Stimulated activated CD4-positive, alpha-beta T cell treated with anti-CD3 and anti-CD28 coated beads, TNF-alpha, amount 100 ng/mL, for 48 hours (primary cell): ENCODE results near the gene SORL1.

Source experiments
- DNase-seq, 3 donors: peaks; one replicate each; pipeline ENCODE4 v3.0.0-alpha.2; 2020; ENCODE audit warnings: low read depth in 3 of 3

SORL1 gene

DNA sequence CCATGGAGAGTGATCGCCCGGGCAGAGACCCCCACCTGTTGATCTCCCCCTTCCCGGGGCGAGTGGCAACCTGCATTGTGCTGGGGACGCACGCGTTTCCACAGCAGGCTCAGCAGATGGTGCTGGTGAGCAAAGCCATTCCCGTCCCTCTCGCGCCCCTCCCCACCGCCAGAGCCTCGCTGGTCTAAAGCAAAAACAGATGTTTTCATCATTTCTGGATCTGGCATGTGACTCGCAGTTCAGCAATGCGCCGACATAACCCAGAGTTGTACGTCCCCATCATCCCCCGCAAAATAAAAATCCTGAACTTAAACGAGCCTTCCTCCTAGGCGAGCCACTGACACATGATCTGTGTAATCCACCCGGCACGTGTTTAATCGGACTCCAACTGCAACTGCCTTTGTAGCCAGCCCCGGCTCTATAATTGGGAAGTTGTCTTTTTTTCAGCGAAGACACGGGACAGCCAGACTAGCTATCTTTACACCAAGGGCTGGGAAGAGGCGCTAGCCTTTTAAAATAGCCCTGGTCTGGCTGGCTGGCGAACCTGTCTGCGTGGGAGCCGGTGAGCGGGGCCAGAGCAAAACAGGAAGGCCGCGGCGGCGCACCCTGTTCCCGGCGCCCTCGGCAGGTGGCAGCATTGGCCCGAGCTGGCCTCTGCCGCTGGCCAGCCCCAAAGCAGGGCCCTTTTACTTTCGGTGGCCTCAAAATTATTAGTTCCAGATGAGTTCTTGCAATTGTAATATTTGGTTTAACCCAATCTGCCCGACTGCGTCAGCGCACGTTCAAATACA is 203.6 kb downstream of the SORL1 start:
- peak; percentile 50 to 64 (median 57) for DNase-seq

DNA sequence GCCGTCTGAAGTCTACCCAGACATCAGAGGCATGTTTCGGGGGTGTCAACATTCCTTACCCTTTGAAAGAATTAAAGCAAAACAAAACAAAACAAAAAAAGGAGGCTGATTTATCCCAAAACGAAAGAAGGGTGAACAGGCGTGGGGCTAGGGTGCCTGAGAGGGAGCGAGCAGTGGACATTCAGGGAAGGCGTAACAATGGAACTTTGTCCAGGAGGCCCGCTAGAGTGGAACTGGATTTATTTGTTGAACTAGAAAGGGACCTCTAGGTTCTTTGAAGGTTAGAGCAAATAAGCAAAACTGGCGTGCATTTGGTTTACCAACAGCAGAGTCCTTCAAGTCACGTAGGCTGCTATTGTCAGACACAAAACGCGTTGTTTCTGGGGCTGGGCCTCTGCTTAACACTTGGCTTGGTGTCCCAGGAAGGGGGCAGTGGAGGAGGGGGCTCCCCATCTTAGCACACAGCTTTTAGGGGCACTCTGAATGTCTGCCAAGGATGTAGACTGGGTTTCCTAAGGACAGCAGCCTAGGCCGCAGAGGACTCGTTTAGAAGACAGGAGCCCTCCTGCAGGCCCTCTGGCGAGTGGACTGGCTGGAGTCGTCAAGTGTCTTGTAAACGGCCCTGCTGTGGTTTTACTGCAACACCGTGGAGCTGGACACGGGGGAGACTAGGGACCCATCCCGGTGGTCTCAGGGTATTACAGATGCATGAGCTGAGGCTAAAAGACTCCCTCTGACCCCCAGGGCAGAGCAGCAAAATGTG is 204.4 kb downstream of the SORL1 start:
- DNase-seq: no peak

DNA sequence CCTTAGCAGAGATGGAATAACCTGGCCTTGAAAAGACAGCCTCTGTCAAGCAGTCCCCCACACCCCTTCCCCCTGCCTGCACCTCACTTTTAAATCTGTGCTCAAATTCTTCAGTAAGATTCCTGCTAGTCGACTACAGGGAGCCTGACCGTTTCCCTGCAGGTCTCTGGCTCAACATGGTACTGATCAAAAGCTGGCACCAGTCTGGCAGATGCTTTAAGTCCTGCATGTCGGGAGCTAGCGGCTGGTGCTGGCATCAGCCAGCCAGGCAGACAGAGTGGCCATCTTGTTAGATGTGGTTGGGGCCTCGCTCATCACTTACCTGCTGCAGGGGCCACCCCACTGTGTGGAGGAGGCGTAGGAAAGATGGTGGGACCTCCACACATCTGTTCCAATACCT is 205.0 kb downstream of the SORL1 start:
- DNase-seq: no peak

DNA sequence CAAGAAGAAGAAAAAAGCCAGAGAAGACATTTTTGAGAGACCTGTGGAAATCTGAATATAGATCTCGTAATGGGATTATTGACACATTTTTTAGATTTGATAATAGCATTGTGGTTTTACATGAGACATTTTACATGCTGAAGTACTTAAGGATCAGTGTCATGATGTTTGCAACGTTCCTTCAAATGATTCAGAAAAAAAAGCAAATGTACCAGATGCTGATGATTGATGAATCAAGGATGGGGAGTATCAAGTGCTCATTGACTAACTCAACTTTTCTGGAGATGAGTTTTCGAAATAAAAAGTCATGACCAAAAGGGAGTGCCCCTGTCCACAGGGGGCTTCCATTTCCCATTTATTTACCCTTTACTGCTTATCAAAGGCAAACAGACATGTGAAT is 207.7 kb downstream of the SORL1 start:
- DNase-seq: no peak

DNA sequence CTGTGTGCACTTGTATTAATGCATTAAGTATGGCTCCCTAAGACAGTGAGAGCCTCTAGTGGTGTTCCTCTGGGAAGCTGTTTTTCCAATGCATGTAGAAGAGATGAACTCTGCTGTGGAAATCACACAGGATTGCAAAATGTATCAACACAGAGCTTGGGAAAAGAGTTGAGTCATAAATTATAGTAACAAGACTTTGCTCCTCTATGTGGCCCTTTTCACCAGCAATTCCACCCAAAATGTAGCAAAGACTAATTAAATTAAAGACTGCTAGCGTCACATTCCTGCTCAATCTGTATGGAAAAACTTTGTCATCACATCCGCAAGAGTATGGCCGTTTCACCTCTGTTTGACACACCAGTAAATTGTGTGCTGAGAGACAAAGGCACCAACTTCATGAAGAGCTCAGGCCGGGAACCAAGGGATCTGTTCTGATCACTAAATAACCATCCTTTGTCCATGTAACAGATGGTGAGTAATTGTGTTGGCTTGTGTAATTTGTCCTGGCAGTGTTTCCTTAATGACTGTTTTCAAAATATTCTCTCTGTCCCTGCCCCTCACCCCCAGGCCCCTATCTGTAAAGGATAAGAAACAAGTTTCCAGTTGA is 209.9 kb downstream of the SORL1 start:
- no peak for DNase-seq

DNA sequence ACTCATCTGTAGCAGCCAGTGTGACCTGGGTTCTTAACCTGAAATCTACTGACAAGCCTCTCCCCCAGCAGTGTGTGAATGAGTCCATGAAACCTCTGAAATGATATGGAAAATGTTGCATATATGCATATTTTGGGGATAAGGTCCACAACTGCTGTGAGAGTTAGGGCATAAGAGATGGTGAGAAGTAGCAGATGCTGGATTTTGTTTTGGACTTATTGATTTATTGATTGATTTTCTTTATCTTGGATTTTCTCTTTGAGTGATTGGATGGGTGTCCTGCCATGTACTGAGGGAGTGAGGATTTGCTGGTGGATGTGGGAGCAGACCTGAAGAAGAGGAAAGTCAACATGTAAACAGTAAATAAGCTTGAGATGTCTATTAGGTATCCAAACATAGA is 212.0 kb downstream of the SORL1 start:
- DNase-seq: no peak

DNA sequence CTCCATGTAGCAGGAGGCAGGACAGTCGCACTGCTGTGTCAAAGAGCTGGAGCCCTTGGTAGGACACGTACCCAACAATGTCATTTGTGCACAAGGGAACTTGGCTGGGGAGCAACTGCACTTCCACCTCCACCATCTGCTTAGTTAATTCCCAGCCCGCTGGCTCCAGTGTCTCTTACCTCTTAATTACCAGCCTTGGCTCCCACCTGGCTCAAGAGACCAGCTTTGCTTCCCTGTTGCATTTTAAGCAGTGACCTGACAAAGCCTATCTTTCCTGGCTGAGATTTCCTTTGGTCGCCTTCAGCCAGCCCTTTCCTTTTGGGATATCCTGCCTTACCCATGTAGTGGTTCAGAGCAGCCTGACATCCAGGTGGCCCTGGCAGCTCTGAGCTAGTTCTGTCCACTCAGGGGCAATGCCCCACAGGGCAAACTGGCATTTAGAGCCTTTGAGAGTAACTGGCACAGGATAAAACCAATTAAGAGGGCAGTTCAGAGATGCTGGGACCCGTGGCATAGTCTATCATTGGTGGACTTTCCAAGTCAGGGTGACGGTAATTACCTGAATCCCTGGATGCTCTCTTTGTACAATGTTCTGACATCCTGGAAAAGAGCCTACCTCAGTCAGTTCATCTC is 213.2 kb downstream of the SORL1 start:
- DNase-seq: no peak

DNA sequence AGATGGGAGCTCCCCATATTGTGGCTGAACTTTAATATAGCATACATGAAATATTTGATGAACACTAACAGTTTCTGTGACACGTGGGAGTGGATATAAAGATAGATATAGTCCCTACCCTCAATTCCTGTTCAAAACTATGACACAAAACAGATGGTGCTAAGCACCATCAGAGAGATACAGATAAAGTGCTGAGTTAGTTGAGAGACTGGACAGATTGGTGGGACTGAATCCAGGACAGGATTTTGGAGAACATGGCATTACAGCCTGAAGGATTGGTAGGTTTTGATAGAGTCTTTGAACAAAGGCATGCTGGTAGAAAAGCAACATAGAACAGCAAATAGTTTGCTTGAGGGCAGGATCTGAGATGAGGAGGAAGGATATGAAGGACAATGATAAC is 215.7 kb downstream of the SORL1 start:
- DNase-seq: no peak

DNA sequence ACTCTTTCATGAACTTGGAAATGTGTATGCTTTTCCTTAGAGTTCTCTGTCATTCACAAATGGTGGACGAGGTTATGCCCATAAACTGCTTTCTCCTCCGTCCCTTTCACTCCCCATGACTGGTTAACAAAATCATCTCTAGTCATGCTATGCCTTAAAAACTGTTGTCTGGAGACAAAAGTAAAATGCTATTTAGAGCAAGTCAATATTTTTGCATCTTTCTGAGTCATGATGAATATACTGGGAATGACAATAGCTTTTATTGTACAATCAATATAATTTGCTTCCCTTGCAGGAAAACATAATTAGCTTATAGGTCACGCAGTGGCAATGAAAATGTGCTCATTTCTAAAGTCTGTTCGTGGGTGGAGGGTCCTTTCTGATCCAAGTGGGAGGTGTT is 217.3 kb downstream of the SORL1 start:
- DNase-seq: no peak

DNA sequence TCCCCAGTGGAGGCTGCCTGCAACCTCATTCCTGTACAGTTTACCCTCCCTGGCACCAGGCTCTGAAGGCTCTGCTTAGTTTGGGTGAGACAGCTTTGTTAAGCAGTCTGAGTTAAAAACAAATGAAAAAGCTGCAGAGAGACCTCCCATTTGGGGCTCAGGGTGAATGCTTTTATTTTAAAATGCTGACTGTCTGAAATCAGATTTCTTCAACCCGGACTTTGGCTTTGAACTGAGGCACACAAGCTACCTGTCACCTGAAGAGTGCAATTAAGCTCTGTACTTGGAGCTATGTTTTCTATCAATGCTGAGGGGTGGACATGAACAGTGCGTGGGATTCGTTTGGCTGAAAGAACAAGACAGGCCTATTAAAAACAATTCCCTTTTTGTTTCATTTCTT is 218.2 kb downstream of the SORL1 start:
- DNase-seq: no peak

DNA sequence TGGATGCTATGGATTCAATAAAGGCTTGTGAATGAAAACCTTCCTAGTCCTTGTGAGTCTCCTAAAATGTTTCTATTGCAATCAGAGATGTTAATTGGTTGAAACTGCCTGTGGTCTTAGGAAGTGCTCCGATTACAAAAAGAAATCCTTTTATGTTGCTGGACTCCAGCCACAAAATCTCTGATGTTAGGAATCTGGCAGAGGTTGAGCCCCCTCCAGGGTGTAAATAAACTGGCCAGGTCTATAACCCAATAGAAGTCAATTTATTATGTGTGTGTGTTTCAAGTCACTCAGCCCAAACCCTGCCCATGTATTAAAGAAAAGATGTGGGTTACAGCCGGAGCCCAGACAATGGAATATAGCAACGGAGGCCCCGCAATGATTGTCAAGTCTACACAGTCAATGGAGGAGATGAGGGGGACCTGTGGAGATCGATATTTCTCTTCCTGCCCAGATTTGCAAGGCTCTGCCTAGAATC is 218.7 kb downstream of the SORL1 start:
- no peak for DNase-seq

DNA sequence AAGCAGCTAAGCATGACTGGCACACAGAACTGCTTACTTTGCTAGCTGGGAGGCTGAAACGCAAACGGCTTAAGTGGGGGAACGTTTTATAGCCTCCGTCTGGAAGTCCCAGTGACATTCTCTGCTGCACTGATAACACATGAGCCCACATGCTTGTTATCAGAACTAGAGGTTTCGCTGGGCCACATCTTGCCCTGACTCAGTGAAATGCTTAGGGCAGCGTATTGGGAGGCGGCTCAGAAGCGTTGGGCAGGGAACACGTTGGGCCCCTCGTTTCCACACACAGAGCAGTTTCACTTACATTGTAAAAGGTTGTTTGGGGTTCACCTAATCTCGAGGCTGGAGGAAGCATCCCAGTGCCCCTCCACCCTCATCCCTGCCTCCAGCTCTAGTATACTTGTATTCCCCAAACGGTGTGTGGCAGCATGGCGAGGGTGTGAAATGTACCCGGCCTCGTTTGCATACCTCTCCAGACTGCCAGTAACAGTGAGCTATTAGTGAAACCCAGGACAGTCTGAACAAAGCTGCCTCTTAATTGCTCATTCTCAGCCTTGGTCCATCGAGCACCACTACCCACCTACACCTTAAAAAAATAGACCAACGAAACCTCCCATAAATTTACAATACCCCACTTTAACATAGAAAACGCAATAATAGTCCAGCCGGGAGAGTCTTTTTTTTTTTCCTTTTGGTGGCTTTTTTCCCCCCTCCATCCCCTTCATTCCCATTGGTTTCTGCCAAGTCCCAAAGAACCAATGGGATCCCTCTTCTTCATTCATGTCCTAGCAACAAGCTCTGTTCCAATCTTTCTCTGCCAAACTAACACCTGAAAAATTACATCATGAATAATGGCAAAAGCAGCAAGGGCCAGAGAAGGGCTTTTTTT is 219.4 kb downstream of the SORL1 start:
- no peak for DNase-seq

DNA sequence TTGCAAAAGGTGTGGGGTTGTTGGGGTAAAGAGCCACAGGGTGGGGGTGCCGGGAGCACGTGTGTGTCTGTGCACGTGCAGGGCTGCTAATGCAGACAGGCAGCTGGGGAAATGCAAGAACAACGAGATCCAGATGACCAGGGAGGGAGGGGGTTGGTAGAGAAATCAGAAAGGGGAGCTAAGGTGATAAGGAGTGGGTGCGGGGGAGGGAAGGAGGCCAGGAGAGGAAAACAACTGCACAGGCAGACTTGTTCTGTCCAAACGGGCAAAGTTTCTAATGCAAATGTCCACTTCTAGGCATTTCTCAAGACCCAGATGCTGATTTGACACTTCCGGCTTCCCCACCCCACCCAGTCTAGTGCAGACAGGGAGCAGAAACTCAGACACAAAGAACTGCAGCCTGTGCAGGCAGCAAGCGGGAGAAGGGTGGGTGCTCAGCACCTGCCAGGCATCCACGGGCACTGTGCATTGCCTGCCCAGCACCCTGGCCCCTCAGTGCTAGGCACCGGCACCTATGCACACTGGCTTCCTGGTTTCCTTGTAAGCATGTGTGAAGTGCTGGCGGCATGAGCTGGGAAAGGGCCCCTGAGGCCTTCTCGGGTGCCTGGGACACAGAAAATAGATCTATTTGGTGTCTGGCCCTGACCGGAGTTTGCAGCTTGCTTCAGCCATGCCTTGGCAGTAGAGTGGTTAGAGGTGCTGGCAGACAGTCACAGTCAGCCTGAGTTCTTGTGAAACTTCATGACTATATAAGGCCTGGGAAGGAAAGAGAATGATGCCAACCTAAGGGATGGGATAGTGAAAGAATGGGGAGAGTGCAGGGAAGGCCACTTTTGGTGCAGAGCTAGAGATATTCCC is 220.7 kb downstream of the SORL1 start:
- DNase-seq: no peak

DNA sequence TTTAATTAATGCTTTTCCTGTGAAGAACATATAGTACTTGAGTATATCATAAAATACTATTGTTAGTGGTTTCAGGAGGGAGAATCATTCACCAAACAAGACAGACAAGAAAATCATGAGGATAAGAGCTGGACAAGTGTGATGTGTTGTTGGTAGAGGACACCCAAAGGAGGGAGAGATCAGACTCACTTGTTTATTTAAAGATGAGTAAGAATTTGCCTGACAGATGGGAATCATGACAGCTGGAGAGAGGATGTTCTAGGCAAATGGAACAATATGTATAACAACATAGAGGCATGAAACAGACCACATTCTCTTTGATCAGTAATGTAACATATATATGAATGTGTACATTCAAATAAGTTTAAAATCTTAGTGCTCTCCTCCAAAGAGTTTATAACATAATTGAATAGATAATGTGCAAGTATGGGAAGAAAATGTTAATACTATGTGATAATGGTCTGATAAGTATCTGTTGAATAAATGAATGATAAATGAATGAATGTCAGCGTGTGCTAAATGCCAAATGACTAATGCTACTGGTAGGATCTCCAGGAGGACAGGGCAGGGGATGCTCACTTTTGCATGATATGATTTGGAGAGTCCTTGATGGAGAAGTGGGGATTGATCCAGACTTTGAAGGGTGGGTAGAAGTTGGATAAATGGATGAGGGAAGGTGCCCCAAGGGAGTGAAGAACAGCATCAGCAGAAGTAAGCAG is 229.6 kb downstream of the SORL1 start:
- no peak for DNase-seq
